Nephron (organoid): ENCODE data around the gene ARL2BP.
A peak's percentile ranks its signal among the peaks of the same experiment; 100 is the strongest.

Source experiments
- H3K27ac Mint-ChIP-seq, 3 experiments: 2 replicates each; pipeline ENCODE4 v1.8.0; 2020; ENCODE audit warnings: mixed read lengths in 3 of 3, mild to moderate bottlenecking in 2 of 3, moderate library complexity in 1 of 3
- H3K27me3 Mint-ChIP-seq: 2 replicates; pipeline ENCODE4 v1.8.0; 2021; ENCODE audit warnings: low read depth, mild to moderate bottlenecking, moderate library complexity, mixed read lengths
- H3K36me3 Mint-ChIP-seq: 2 replicates; pipeline ENCODE4 v1.8.0; 2020; ENCODE audit warnings: low read depth, mixed read lengths
- H3K4me1 Mint-ChIP-seq: 2 replicates; pipeline ENCODE4 v1.8.0; 2020; ENCODE audit warnings: mixed read lengths
- H3K4me3 Mint-ChIP-seq, 3 experiments: 2 replicates each; pipeline ENCODE4 v1.8.0; 2020; ENCODE audit warnings: mild to moderate bottlenecking in 3 of 3, mixed read lengths in 3 of 3, moderate library complexity in 2 of 3
- H3K9me3 Mint-ChIP-seq: 2 replicates; pipeline ENCODE4 v1.8.0; 2020; ENCODE audit warnings: mixed read lengths
- CTCF ChIP-seq, 3 experiments: fragments of 200-600 bp; sonication (generic); IDR thresholded peaks; one replicate each; pipeline ENCODE4 v1.5.0; 2021; ENCODE audit warnings: antibody characterized with exemption in 3 of 3; ENCODE audit not compliant: unreplicated experiment in 3 of 3

The ARL2BP gene

GRCh38 chr16:57257455-57258070 lies 12.5 kb downstream of the ARL2BP start:
- H3K9me3 Mint-ChIP-seq = no peaks in the 10 kb centered on the region
- peaks cover 3% of the 10 kb centered on the region for H3K27me3 Mint-ChIP-seq
- peaks cover 5% of the 10 kb centered on the region for H3K4me1 Mint-ChIP-seq
- H3K4me3 Mint-ChIP-seq = no peak overlapping the region
- no peak for TF ChIP-seq CTCF (IDR thresholded peaks at IDR 0.05; ENCODE audit: unreplicated experiment in 3 of 3)
- H3K27ac Mint-ChIP-seq = no peak overlapping the region
- peaks cover 7% of the 10 kb centered on the region for H3K36me3 Mint-ChIP-seq

GRCh38 chr16:57258226-57258909 lies 13.3 kb downstream of the ARL2BP start:
- no peak for TF ChIP-seq CTCF (IDR thresholded peaks at IDR 0.05; ENCODE audit: unreplicated experiment in 3 of 3)
- no peak overlapping the region for H3K27ac Mint-ChIP-seq
- peaks cover 5% of the 10 kb centered on the region for H3K4me1 Mint-ChIP-seq
- H3K4me3 Mint-ChIP-seq = no peak overlapping the region
- no peaks in the 10 kb centered on the region for H3K36me3 Mint-ChIP-seq
- H3K9me3 Mint-ChIP-seq = no peaks in the 10 kb centered on the region
- H3K27me3 Mint-ChIP-seq = peaks cover 3% of the 10 kb centered on the region

- H3K27me3 Mint-ChIP-seq = peaks cover 3% of the 10 kb centered on the region
- no peaks in the 10 kb centered on the region for H3K36me3 Mint-ChIP-seq
- H3K4me1 Mint-ChIP-seq = peaks cover 5% of the 10 kb centered on the region
- H3K27ac Mint-ChIP-seq = no peak overlapping the region
- no peaks in the 10 kb centered on the region for H3K9me3 Mint-ChIP-seq
- no peak for TF ChIP-seq CTCF (IDR thresholded peaks at IDR 0.05; ENCODE audit: unreplicated experiment in 3 of 3)
- no peak overlapping the region for H3K4me3 Mint-ChIP-seq
These were observed 13.9 kb downstream of the ARL2BP start for GRCh38 chr16:57258910-57259475.

- Mint-ChIP-seq H3K27ac (peak overlapping the region; percentile 47 to 85 (median 66)), H3K27me3 (peaks cover 3% of the 10 kb centered on the region), H3K36me3 (no peaks in the 10 kb centered on the region), H3K9me3 (no peaks in the 10 kb centered on the region), H3K4me3 (peak overlapping the region in 1 of 3 experiments; percentile 20), H3K4me1 (peaks cover 5% of the 10 kb centered on the region)
- no peak for TF ChIP-seq CTCF (IDR thresholded peaks at IDR 0.05; ENCODE audit: unreplicated experiment in 3 of 3)
These were observed 15.4 kb downstream of the ARL2BP start for GRCh38 chr16:57260294-57260929.

GRCh38 chr16:57261806-57262205 lies 16.7 kb downstream of the ARL2BP start:
- Mint-ChIP-seq H3K9me3 (no peaks in the 10 kb centered on the region), H3K27me3 (peaks cover 8% of the 10 kb centered on the region), H3K36me3 (no peaks in the 10 kb centered on the region), H3K4me1 (peaks cover 5% of the 10 kb centered on the region), H3K27ac (no peak overlapping the region), H3K4me3 (no peak overlapping the region)
- TF ChIP-seq CTCF (IDR thresholded peaks at IDR 0.05; ENCODE audit: unreplicated experiment in 3 of 3) = no peak
